Inflammatory macrophage treated with lipopolysaccharide for 1 hour (primary cell): Measurements from ENCODE around the gene SPTSSA.
"Not testable (repeated sequence)": the region's sequence is repeated elsewhere in the genome, so short reads cannot be mapped to it uniquely, and the experiment has no call there.

ENCODE experiments used
- DNase-seq, 2 donors: peaks; one replicate each; pipeline ENCODE4 v3.0.0-alpha.2; 2020 to 2022

The SPTSSA gene

GRCh38 chr14:34426313-34427295 lies 35.4 kb downstream of the SPTSSA start:
- no peak for DNase-seq

- no peak for DNase-seq
Measured at GRCh38 chr14:34425095-34425851, 36.8 kb downstream of the SPTSSA start.

GRCh38 chr14:34424488-34424887 lies 37.6 kb downstream of the SPTSSA start:
- no peak for DNase-seq

- no peak for DNase-seq
Measured at GRCh38 chr14:34423445-34423844, 38.6 kb downstream of the SPTSSA start.

- DNase-seq = no peak
Measured at GRCh38 chr14:34420547-34421150, 41.4 kb downstream of the SPTSSA start.

GRCh38 chr14:34409721-34410120 lies 52.3 kb downstream of the SPTSSA start:
- DNase-seq = no peak

GRCh38 chr14:34407951-34408350 lies 54.1 kb downstream of the SPTSSA start:
- no peak for DNase-seq

GRCh38 chr14:34404416-34404815 lies 57.6 kb downstream of the SPTSSA start:
- no peak for DNase-seq

GRCh38 chr14:34403646-34404045 lies 58.4 kb downstream of the SPTSSA start:
- DNase-seq = peak; percentile 12 to 16

GRCh38 chr14:34398024-34398423 lies 64.0 kb downstream of the SPTSSA start:
- DNase-seq = no peak

- DNase-seq = no peak
Measured at GRCh38 chr14:34387974-34388516, 74.0 kb downstream of the SPTSSA start.

- DNase-seq = no peak
Measured at GRCh38 chr14:34386865-34387485, 75.1 kb downstream of the SPTSSA start.

- not testable (repeated sequence) for DNase-seq
Measured at GRCh38 chr14:34385881-34386280, 76.2 kb downstream of the SPTSSA start.

GRCh38 chr14:34383839-34384238 lies 78.2 kb downstream of the SPTSSA start:
- no peak for DNase-seq
